Spleen (tissue), 7 donors: ENCODE results near the gene DPP3.

ENCODE experiments used
- CTCF ChIP-seq, 11 experiments: fragments of 200-600 bp in 7 of 11; fragments of 450-650 bp in 4 of 11; sonication (generic) in 4 of 11; IDR thresholded peaks in 8 of 11; conservative IDR thresholded peaks in 3 of 11; 1 replicate in 7 of 11; 2 replicates in 4 of 11; pipeline versions ENCODE4 v1.4.0 to v1.8.0; 2016 to 2021; ENCODE audit warnings: antibody characterized with exemption in 11 of 11, inconsistent platforms in 4 of 11, mild to moderate bottlenecking in 1 of 11
- POLR2A ChIP-seq, 3 donors: fragments of 450-650 bp; IDR thresholded peaks; one replicate each; pipeline ENCODE4 v1.5.1; 2017; ENCODE audit warnings: antibody characterized with exemption in 3 of 3, mild to moderate bottlenecking in 1 of 3
- donor health status: DM: no; HTN: no; CAD: no; lungs with moderate emphysema.
- donor health status: DM: no; HTN: no; CAD: no.
- donor health status: DM: no; HTN: no; CAD: no.

GRCh38 chr11:66443602-66444001 is 36.6 kb upstream of the DPP3 start:
- TF ChIP-seq POLR2A (IDR thresholded peaks at IDR 0.05) (no peak), CTCF (IDR thresholded peaks at IDR 0.05 in 8 of 11, conservative IDR thresholded peaks at IDR 0.05 in 3 of 11) (no peak)
